Measurements from ENCODE around the gene HPGDS.
"Not testable (repeated sequence)": the region's sequence is repeated elsewhere in the genome, so short reads cannot be mapped to it uniquely, and the experiment has no call there.

Gene HPGDS

GRCh38 chr4:94342694-94343093, at the start of gene HPGDS:
HPGDS (minus strand) TSS chr4:94342836; CDS start chr4:94334629, 8,207 bp downstream.
- no peak for DNase-seq (ENCODE audit: low read depth in 2 of 2)

DNA sequence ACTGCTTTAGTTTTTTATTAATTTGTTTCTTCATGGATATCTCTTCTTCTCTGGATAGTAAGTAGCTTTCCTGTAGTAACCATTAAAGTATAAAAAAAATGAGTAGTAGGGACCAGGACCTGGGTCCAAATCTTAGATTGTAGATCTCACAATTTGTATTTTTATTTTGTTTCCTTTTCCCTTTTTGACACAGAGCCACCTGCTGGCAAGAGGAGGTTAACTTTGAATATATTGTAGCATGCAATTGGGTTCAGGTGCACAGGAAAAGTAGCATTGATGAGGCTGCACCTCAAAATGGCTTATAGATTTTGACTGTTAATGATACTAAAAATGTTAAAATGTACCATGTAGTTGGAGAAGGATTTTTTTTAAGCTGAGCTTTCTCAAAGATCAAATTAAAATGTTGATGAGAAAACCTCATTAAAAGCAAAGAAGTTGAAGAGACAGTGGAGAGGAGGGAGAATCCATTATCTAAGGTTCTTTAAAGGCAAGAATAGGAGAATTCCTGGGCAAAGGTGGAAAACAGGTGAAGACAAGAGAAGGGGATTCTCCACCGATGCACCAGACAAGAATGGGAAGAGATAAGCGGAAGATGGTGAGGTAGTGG, 48.3 kb upstream of the HPGDS start:
- no peak for DNase-seq (ENCODE audit: low read depth in 2 of 2)

- DNase-seq (ENCODE audit: low read depth in 2 of 2), result no peak
Observed at GRCh38 chr4:94389595-94390267, 47.1 kb upstream of the HPGDS start.

GRCh38 chr4:94387965-94388364, 45.3 kb upstream of the HPGDS start:
- not testable (repeated sequence) for DNase-seq (ENCODE audit: low read depth in 2 of 2)

DNA sequence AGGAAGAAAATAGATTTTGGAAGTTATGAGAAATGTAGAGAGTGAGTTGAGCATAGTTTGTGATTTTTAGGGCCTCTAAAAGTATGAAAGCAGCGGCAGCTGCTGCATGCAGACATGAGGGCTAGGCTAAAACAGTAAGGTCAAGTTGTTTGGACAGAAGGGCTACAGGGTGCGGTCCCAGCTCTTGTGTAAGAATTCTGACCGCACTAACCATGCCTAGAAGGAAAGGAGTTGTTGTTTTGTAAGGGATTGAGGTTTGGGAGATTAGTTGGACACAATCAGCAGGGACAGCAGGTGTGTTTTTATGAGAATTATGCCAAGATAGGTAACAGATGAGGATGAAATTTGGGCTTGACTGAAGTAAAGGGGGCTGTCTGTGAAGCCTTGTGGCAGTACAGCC, 42.8 kb upstream of the HPGDS start:
- not testable (repeated sequence) for DNase-seq (ENCODE audit: low read depth in 2 of 2)

DNA sequence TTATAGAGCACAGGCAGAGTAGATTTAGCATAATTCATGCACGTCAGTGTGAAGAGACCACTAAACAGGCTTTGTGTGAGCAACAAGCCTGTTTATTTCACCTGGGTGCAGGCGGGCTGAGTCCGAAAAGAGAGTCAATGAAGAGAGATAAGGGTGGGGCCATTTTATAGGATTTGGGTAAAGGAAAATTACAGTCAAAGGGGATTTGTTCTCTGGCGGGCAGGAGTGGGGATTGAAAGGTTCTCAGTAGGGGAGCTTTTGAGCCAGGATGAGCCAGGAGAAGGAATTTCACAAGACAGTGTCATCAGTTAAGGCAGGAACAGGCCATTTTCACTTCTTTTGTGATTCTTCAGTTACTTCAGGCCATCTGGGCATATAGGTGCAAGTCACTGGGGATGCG, 40.3 kb upstream of the HPGDS start:
- not testable (repeated sequence) for DNase-seq (ENCODE audit: low read depth in 2 of 2)

- no peak for DNase-seq (ENCODE audit: low read depth in 2 of 2)
Observed at GRCh38 chr4:94378047-94378446, 35.4 kb upstream of the HPGDS start.

DNA sequence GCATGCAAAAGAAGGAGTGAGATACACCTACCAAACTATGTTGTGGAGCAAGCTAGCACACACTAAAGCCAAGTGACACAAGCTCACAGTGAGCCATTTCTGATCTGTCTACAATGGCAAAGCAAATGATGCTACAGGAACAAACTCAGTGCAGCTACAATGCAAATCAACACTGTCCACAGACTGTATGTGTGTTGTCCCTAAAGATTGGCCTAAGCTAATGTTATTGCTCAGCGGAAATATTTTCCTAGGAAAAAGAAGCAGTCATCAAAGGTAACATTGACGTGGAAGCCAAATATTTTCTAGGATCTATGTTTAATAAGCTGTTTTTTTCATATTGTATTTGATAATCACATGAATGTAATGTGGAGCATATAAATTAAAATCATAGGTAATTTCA, 34.7 kb upstream of the HPGDS start:
- DNase-seq (ENCODE audit: low read depth in 2 of 2), result no peak

GRCh38 chr4:94375364-94375763, 32.7 kb upstream of the HPGDS start:
- no peak for DNase-seq (ENCODE audit: low read depth in 2 of 2)

- no peak for DNase-seq (ENCODE audit: low read depth in 2 of 2)
Observed at GRCh38 chr4:94373752-94374151, 31.1 kb upstream of the HPGDS start.

- DNase-seq (ENCODE audit: low read depth in 2 of 2), result no peak
Observed at GRCh38 chr4:94372991-94373390, 30.4 kb upstream of the HPGDS start.

DNA sequence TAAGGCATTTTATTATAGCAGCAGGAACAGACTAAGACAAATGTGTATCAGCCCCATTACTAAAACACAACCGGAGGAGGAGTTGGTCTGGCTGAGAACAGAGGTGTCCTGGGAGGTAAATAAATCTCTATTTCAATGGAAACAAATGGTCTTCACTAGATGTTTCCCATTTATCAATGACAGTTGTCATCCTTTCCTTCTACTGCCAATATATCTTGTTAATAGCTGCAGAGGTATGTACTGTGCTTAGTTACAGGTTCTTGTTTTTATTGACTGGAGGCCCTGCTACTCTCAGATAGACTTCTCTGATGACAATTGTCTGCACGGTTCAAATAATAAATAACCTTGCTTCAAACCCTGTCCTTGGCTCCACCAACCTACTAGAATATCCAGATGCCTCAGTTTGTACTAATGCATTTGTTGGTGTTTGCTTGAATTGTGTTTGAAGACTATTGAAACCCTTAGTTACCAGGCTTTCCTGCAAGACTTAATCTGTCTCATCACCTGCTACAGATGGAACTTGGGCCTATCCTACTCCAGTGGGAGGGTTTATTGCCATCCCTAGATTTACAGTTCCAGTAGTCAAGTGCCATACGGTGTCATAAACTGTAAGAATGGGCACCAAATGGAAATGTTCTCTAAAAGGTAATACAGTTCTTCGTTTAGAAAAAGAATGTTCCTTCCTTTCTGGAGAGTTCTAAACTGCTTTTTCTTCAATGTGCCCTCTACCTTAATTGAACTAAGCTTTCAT, 29.8 kb upstream of the HPGDS start:
- no peak for DNase-seq (ENCODE audit: low read depth in 2 of 2)

DNA sequence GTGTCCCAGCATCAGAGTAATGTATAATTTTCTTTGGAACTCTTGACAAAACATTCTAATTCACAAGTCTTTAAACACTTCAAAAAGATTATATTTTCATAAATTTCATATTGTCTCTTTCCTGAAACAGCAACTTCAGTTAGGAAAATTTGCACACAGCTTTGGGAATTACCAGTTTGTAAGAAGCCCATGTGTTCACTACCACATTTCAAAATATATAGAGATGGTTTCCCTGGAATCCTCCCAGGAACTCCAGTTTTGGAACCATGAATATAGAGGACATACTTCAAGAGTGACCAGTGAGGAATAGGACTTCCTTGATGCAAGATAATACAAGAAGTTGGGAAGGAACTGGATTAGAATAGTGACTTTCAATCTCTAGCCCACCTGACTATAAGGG, 28.7 kb upstream of the HPGDS start:
- no peak for DNase-seq (ENCODE audit: low read depth in 2 of 2)

DNA sequence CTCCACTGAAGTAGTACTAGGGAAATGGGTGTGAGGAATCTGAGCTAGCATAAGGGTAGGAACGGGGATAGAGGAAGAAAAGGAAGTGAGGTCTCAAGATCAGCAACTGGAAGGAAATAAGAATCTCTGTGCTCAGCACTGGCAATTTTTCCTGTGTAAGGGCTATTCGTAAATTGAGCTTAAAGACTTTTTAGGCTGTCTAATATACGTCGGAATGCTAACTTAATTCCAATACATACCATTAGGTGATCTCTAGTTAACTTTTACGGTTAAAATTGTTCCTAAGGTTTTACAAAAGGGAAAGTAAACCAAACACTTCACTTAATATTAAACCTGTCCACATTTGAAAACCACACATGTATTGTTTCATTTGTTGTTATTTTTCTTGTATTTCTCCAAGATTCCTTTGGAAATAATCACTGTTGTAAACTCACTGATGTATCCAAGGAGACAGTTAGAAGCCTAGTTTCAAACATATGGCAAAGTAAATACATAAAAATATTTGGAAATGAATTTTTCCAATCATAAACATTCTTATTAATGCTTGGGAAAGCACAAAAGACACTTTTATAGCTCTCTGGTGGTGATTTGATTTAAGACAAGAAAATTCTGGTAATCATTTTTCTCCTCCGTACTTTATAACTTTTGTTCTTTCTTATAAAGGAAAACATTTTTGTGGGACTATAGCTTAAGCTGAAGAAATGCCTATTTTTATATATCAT, 28.1 kb upstream of the HPGDS start:
- DNase-seq (ENCODE audit: low read depth in 2 of 2), result no peak

DNA sequence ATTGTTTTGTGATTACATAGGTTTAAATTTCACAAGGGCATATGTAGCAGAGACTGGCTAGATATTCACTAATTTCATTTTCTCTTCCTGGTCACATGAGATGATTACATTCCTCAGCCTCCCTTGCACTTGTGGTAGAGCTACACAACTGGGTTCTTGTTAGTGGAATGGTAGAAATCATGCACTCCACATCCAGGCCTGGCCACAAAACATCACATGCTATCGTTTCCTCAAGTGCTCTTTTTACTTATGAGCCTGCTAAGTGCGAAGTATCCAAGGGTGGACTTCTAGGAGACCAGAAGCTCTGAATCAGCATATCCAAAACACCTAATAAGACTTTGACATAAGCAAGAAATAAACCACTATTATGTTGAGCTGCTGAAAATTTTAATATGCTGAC, 26.4 kb upstream of the HPGDS start:
- no peak for DNase-seq (ENCODE audit: low read depth in 2 of 2)

DNA sequence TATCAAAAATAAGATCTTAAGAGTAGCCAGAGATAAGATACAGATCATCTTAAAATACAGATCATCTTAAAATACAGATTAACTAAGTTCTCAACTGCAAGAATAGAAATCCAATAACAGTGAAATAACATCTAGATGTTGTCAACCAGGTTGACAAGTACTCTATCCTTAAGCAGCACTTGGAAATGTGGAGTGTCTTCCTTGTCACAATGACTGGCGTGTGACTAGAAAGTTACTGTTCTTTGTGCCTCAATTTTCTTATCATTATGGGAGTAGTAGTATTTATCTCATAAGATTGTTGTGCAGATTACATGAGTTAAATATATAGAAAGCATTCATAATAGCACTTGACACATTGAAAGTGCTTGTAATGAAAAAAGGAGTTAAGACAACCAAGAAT, 25.8 kb upstream of the HPGDS start:
- DNase-seq (ENCODE audit: low read depth in 2 of 2), result no peak

GRCh38 chr4:94365304-94365703, 22.7 kb upstream of the HPGDS start:
- DNase-seq (ENCODE audit: low read depth in 2 of 2), result no peak

DNA sequence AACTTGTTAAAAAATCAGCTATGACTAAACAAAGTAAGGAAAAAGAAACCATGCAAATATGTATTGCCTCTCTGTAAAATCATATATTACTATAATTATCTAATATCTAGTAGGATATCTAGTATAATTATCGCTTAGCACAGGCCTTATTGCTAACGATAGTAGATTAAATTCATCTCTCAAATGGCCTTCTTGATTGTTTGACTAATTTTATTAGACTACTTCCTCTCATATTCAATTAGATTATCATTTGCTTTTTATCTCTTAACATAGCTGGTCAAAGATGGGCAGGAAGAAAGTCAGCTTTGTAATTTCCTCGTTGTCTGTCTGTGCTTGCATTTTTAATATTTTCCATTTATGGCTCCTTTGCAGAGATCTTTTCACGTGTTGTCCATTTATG, 21.9 kb upstream of the HPGDS start:
- no peak for DNase-seq (ENCODE audit: low read depth in 2 of 2)

DNA sequence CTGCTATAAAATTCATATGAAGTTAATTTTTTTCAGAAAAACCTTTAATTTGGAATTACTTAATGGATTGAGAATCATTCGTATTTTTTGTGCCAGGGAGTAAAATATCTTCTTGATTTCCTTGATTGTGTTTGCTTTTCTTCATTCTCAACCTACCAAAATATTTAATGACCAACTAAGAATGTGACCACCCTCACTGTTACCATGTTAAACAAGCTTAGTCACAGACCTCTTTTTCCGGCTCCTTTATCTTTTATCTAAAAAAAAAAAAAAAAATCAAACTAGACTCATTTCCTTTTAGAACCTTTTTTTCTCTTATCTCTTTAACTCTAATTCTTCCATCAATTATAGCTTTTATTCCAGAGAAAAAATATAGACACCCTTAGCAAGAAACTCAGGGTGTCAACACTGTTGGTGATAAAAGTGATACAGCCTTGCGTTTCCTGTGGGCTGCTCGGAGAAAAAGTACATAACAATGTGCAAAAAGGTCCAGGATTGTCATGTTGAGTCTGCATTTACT, 20.6 kb upstream of the HPGDS start:
- DNase-seq (ENCODE audit: low read depth in 2 of 2), result no peak

GRCh38 chr4:94359838-94360237, 17.2 kb upstream of the HPGDS start:
- no peak for DNase-seq (ENCODE audit: low read depth in 2 of 2)

GRCh38 chr4:94359221-94359620, 16.6 kb upstream of the HPGDS start:
- DNase-seq (ENCODE audit: low read depth in 2 of 2), result no peak

- DNase-seq (ENCODE audit: low read depth in 2 of 2), result no peak
Observed at GRCh38 chr4:94358101-94358500, 15.5 kb upstream of the HPGDS start.
